GM19193 (cell line): ENCODE results near the gene QKI.

Source experiments
- POLR2A ChIP-seq: IDR thresholded peaks from 4 replicates; pipeline ENCODE4 v1.6.1; 2011; ENCODE audit not compliant: insufficient read depth, insufficient read length; ENCODE audit errors: extremely low read depth

Gene QKI

GRCh38 chr6:163607792-163608191, 193.3 kb downstream of the QKI start:
- TF ChIP-seq POLR2A: no peak

- no peak for TF ChIP-seq POLR2A
These were observed 193.7 kb downstream of the QKI start for GRCh38 chr6:163608204-163608644.

GRCh38 chr6:163612200-163612599, 197.7 kb downstream of the QKI start:
- TF ChIP-seq POLR2A: no peak

GRCh38 chr6:163613025-163613424, 198.5 kb downstream of the QKI start:
- TF ChIP-seq POLR2A: no peak

- no peak for TF ChIP-seq POLR2A
These were observed 199.2 kb downstream of the QKI start for GRCh38 chr6:163613668-163614067.

GRCh38 chr6:163616452-163616851, 201.9 kb downstream of the QKI start:
- no peak for TF ChIP-seq POLR2A

- TF ChIP-seq POLR2A: no peak
These were observed 203.0 kb downstream of the QKI start for GRCh38 chr6:163617549-163617948.

GRCh38 chr6:163620101-163620500, 205.6 kb downstream of the QKI start:
- no peak for TF ChIP-seq POLR2A

- TF ChIP-seq POLR2A: no peak
These were observed 206.3 kb downstream of the QKI start for GRCh38 chr6:163620670-163621330.

- TF ChIP-seq POLR2A: no peak
These were observed 210.7 kb downstream of the QKI start for GRCh38 chr6:163625265-163625664.

GRCh38 chr6:163626073-163626867, 211.8 kb downstream of the QKI start:
- no peak for TF ChIP-seq POLR2A

- TF ChIP-seq POLR2A: no peak
These were observed 212.9 kb downstream of the QKI start for GRCh38 chr6:163627274-163628062.
